Endothelial cell of umbilical vein (primary cell): ENCODE measurements around the gene CEP170.
"Not testable (repeated sequence)": the region's sequence is repeated elsewhere in the genome, so short reads cannot be mapped to it uniquely, and the experiment has no call there.

ENCODE experiments used
- EZH2 ChIP-seq: IDR thresholded peaks from 2 replicates; pipeline ENCODE4 v1.6.1; 2012; ENCODE audit warnings: borderline replicate concordance, low read depth, mild to moderate bottlenecking, moderate library complexity, low read length, inconsistent platforms; ENCODE audit not compliant: severe bottlenecking
- FOS ChIP-seq: IDR thresholded peaks from 2 replicates; pipeline ENCODE4 v1.6.1; 2011; ENCODE audit warnings: mild to moderate bottlenecking, low read length, moderate library complexity, borderline replicate concordance; ENCODE audit not compliant: insufficient read depth
- GATA2 ChIP-seq: IDR thresholded peaks from 2 replicates; pipeline ENCODE4 v1.7.0; 2011; ENCODE audit warnings: low read depth, mild to moderate bottlenecking, moderate library complexity, mixed read lengths, low read length; ENCODE audit not compliant: insufficient read length, insufficient read depth
- JUN ChIP-seq: IDR thresholded peaks from 2 replicates; pipeline ENCODE4 v1.6.1; 2011; ENCODE audit warnings: borderline replicate concordance, low read depth; ENCODE audit not compliant: insufficient read length, insufficient read depth
- POLR2A ChIP-seq: IDR thresholded peaks from 2 replicates; pipeline ENCODE4 v1.6.1; 2012; ENCODE audit warnings: low read depth, mild to moderate bottlenecking, control low read depth, low read length
- POLR2AphosphoS5 ChIP-seq: IDR thresholded peaks from 2 replicates; pipeline ENCODE4 v1.6.1; 2012; ENCODE audit warnings: low read depth, mild to moderate bottlenecking, control low read depth, low read length, moderate library complexity; ENCODE audit not compliant: insufficient read depth

GRCh38 chr1:243211984-243212383 is 43.1 kb downstream of the CEP170 start:
- TF ChIP-seq EZH2, POLR2A, JUN, POLR2AphosphoS5, FOS, GATA2: not testable (repeated sequence)
